Effector memory CD4-positive, alpha-beta T cell (primary cell): ENCODE results near the gene HCST.
"Not testable (repeated sequence)": the region's sequence is repeated elsewhere in the genome, so short reads cannot be mapped to it uniquely, and the experiment has no call there.

Source experiments
- DNase-seq, 3 donors: peaks; one replicate each; pipeline ENCODE4 v3.0.0-alpha.2; 2020
- H3K27ac ChIP-seq: 2 replicates; pipeline ENCODE4 v1.7.0; 2013; ENCODE audit warnings: mild to moderate bottlenecking, low read length, moderate library complexity; ENCODE audit not compliant: insufficient read depth, poor library complexity, severe bottlenecking
- H3K27me3 ChIP-seq: replicated peaks from 2 replicates; pipeline ENCODE4 v1.7.0; 2013; ENCODE audit warnings: mild to moderate bottlenecking, low read length; ENCODE audit not compliant: insufficient read depth, control insufficient read depth, poor library complexity, severe bottlenecking
- H3K36me3 ChIP-seq: 2 replicates; pipeline ENCODE4 v1.7.0; 2013; ENCODE audit warnings: mild to moderate bottlenecking, low read length, moderate library complexity; ENCODE audit not compliant: control insufficient read depth, insufficient read depth
- H3K4me1 ChIP-seq: 2 replicates; pipeline ENCODE4 v1.7.0; 2013; ENCODE audit warnings: low read length, mild to moderate bottlenecking; ENCODE audit not compliant: control insufficient read depth, insufficient read depth, poor library complexity, severe bottlenecking
- H3K4me3 ChIP-seq: 2 replicates; pipeline ENCODE4 v1.7.0; 2013; ENCODE audit warnings: low read length, low read depth, mild to moderate bottlenecking; ENCODE audit not compliant: insufficient read depth, poor library complexity, severe bottlenecking
- H3K9me3 ChIP-seq: 2 replicates; pipeline ENCODE4 v1.7.0; 2013; ENCODE audit warnings: mild to moderate bottlenecking, low read length, moderate library complexity; ENCODE audit not compliant: control insufficient read depth

Gene HCST

GRCh38 chr19:35890113-35890650 is 12.1 kb upstream of the HCST start:
- Histone ChIP-seq H3K27me3 (no peaks in the 10 kb centered on the region), H3K4me1 (no peaks in the 10 kb centered on the region), H3K9me3 (no peaks in the 10 kb centered on the region), H3K4me3 (no peak overlapping the region), H3K36me3 (peaks cover 68% of the 10 kb centered on the region), H3K27ac (no peak overlapping the region)
- no peak for DNase-seq

- H3K27ac ChIP-seq, H3K4me3 ChIP-seq, H3K9me3 ChIP-seq, DNase-seq, H3K27me3 ChIP-seq: not testable (repeated sequence)
- H3K36me3 ChIP-seq, result peaks cover 84% of the 10 kb centered on the region
- H3K4me1 ChIP-seq, result peaks cover 10% of the 10 kb centered on the region
Observed at GRCh38 chr19:35891819-35892218, 10.5 kb upstream of the HCST start.

- H3K36me3 ChIP-seq, result peaks cover 64% of the 10 kb centered on the region
- H3K4me3 ChIP-seq, result no peak overlapping the region
- H3K9me3 ChIP-seq, result no peaks in the 10 kb centered on the region
- H3K4me1 ChIP-seq, result peaks cover 30% of the 10 kb centered on the region
- no peak overlapping the region for H3K27ac ChIP-seq
- no peak for DNase-seq
- no peaks in the 10 kb centered on the region for H3K27me3 ChIP-seq
Observed at GRCh38 chr19:35894342-35894741, 8.0 kb upstream of the HCST start.

- no peak overlapping the region for H3K27ac ChIP-seq
- DNase-seq, result no peak
- no peak overlapping the region for H3K4me3 ChIP-seq
- H3K9me3 ChIP-seq, result no peaks in the 10 kb centered on the region
- H3K36me3 ChIP-seq, result peaks cover 48% of the 10 kb centered on the region
- no peaks in the 10 kb centered on the region for H3K27me3 ChIP-seq
- peaks cover 33% of the 10 kb centered on the region for H3K4me1 ChIP-seq
Observed at GRCh38 chr19:35895911-35896642, 6.3 kb upstream of the HCST start.

GRCh38 chr19:35896643-35897040 is 5.7 kb upstream of the HCST start:
- Histone ChIP-seq H3K9me3 (no peaks in the 10 kb centered on the region), H3K36me3 (peaks cover 45% of the 10 kb centered on the region), H3K4me1 (peaks cover 39% of the 10 kb centered on the region), H3K27ac (peak overlapping the region; percentile 25), H3K4me3 (no peak overlapping the region), H3K27me3 (no peaks in the 10 kb centered on the region)
- no peak for DNase-seq

- peaks cover 42% of the 10 kb centered on the region for H3K36me3 ChIP-seq
- H3K27me3 ChIP-seq, result no peaks in the 10 kb centered on the region
- DNase-seq, result no peak
- H3K4me3 ChIP-seq, result peak overlapping the region; percentile 85
- H3K4me1 ChIP-seq, result peaks cover 51% of the 10 kb centered on the region
- H3K27ac ChIP-seq, result peak overlapping the region; percentile 99
- H3K9me3 ChIP-seq, result no peaks in the 10 kb centered on the region
Observed at GRCh38 chr19:35897706-35898451, 4.5 kb upstream of the HCST start.

GRCh38 chr19:35898499-35898809 is 3.9 kb upstream of the HCST start:
- H3K27me3 ChIP-seq, result no peaks in the 10 kb centered on the region
- peak overlapping the region; percentile 99 for H3K27ac ChIP-seq
- H3K4me1 ChIP-seq, result peaks cover 57% of the 10 kb centered on the region
- H3K36me3 ChIP-seq, result peaks cover 36% of the 10 kb centered on the region
- peak overlapping the region; percentile 85 for H3K4me3 ChIP-seq
- no peaks in the 10 kb centered on the region for H3K9me3 ChIP-seq
- no peak for DNase-seq

- Histone ChIP-seq H3K4me3 (peak overlapping the region; percentile 85), H3K9me3 (no peaks in the 10 kb centered on the region), H3K4me1 (peaks cover 69% of the 10 kb centered on the region)
Observed at GRCh38 chr19:35899547-35900214, 2.6 kb upstream of the HCST start.

GRCh38 chr19:35901055-35901644 is 1.2 kb upstream of the HCST start:
- Histone ChIP-seq H3K27ac (peak overlapping the region; percentile 99), H3K27me3 (no peaks in the 10 kb centered on the region), H3K36me3 (peaks cover 9% of the 10 kb centered on the region), H3K4me1 (peaks cover 65% of the 10 kb centered on the region), H3K9me3 (no peaks in the 10 kb centered on the region), H3K4me3 (peak overlapping the region; percentile 85)
- DNase-seq, result no peak

More at GRCh38 chr19:35899547-35900214, 2.6 kb upstream of the HCST start:
- DNase-seq, result peak; percentile 79 to 85 (median 80)
- Histone ChIP-seq H3K27me3 (no peaks in the 10 kb centered on the region), H3K27ac (peak overlapping the region; percentile 99), H3K36me3 (peaks cover 24% of the 10 kb centered on the region)
